ENCODE results near the gene RPS6KA2.

GRCh38 chr6:166567813-166568212 lies 59.2 kb downstream of the RPS6KA2 start:
- TF ChIP-seq CTCF (IDR thresholded peaks at IDR 0.05) = no peak
- no peak for TF ChIP-seq ZFX (IDR thresholded peaks at IDR 0.05; ENCODE audit: borderline replicate concordance)

All from 22Rv1 (cell line).